Ishikawa (cell line): Measurements from ENCODE around the gene CNN2.

Source experiments
- CEBPB ChIP-seq: IDR thresholded peaks from 2 replicates; pipeline ENCODE4 v1.6.1; 2012
- CREB1 ChIP-seq: IDR thresholded peaks from 2 replicates; pipeline ENCODE4 v1.6.1; 2012; ENCODE audit warnings: low read depth
- EGR1 ChIP-seq: IDR thresholded peaks from 2 replicates; pipeline ENCODE4 v1.6.1; 2012
- EP300 ChIP-seq: IDR thresholded peaks from 2 replicates; pipeline ENCODE4 v1.6.1; 2012; ENCODE audit warnings: borderline replicate concordance
- FOXM1 ChIP-seq: IDR thresholded peaks from 2 replicates; pipeline ENCODE4 v1.6.1; 2012; ENCODE audit warnings: low read depth, borderline replicate concordance
- MAX ChIP-seq: IDR thresholded peaks from 2 replicates; pipeline ENCODE4 v1.6.1; 2012
- NFIC ChIP-seq: IDR thresholded peaks from 2 replicates; pipeline ENCODE4 v1.6.1; 2012
- RAD21 ChIP-seq: IDR thresholded peaks from 2 replicates; pipeline ENCODE4 v1.6.1; 2012; ENCODE audit warnings: low read depth
- REST ChIP-seq: IDR thresholded peaks from 2 replicates; pipeline ENCODE4 v1.6.1; 2012; ENCODE audit warnings: low read depth, mild to moderate bottlenecking
- TAF1 ChIP-seq: IDR thresholded peaks from 2 replicates; pipeline ENCODE4 v1.6.1; 2012; ENCODE audit warnings: low read depth, mild to moderate bottlenecking
- TCF12 ChIP-seq: IDR thresholded peaks from 2 replicates; pipeline ENCODE4 v1.6.1; 2012; ENCODE audit warnings: low read depth
- TEAD4 ChIP-seq: IDR thresholded peaks from 2 replicates; pipeline ENCODE4 v1.6.1; 2012
- USF1 ChIP-seq: IDR thresholded peaks from 2 replicates; pipeline ENCODE4 v1.6.1; 2012
- YY1 ChIP-seq: IDR thresholded peaks from 2 replicates; pipeline ENCODE4 v1.6.1; 2012; ENCODE audit warnings: low read depth
- ZBTB7A ChIP-seq: IDR thresholded peaks from 2 replicates; pipeline ENCODE4 v1.6.1; 2012; ENCODE audit warnings: low read depth

The CNN2 gene

GRCh38 chr19:1001538-1002166 lies 24.8 kb upstream of the CNN2 start:
- TF ChIP-seq FOXM1 (no peak), MAX (no peak), TCF12 (no peak), EP300 (no peak), EGR1 (no peak), REST (no peak), ZBTB7A (peak; percentile 92), TEAD4 (no peak), YY1 (no peak), RAD21 (peak; percentile 82)

GRCh38 chr19:1002600-1002999 lies 23.8 kb upstream of the CNN2 start:
- TF ChIP-seq CEBPB = no peak
- TF ChIP-seq REST = no peak
- TF ChIP-seq FOXM1 = no peak
- TF ChIP-seq MAX = no peak
- TF ChIP-seq CREB1 = no peak
- no peak for TF ChIP-seq RAD21
- TF ChIP-seq TCF12 = no peak
- no peak for TF ChIP-seq NFIC
- no peak for TF ChIP-seq EP300
- TF ChIP-seq USF1 = no peak
- no peak for TF ChIP-seq YY1
- TF ChIP-seq TAF1 = no peak
- no peak for TF ChIP-seq EGR1

GRCh38 chr19:1003283-1003682 lies 23.1 kb upstream of the CNN2 start:
- no peak for TF ChIP-seq EGR1
- TF ChIP-seq YY1 = no peak
- TF ChIP-seq CEBPB = no peak
- no peak for TF ChIP-seq REST
- TF ChIP-seq ZBTB7A = no peak
- TF ChIP-seq USF1 = no peak
- no peak for TF ChIP-seq NFIC
- TF ChIP-seq CREB1 = no peak
- no peak for TF ChIP-seq MAX
- TF ChIP-seq EP300 = no peak
- no peak for TF ChIP-seq RAD21
- no peak for TF ChIP-seq TCF12
- no peak for TF ChIP-seq TAF1
- TF ChIP-seq FOXM1 = no peak
- no peak for TF ChIP-seq TEAD4

GRCh38 chr19:1004204-1004802 lies 22.1 kb upstream of the CNN2 start:
- no peak for TF ChIP-seq TEAD4
- peak; percentile 28; the same call in 1 of the 2 replicates for TF ChIP-seq MAX
